A549 (cell line): ENCODE data around the gene RGS4. TPM values are rescaled to one million over a fixed set of nuclear protein-coding genes. Genes with fewer than 3 reads are reported as not detected.
"Not testable (repeated sequence)": the region's sequence is repeated elsewhere in the genome, so short reads cannot be mapped to it uniquely, and the experiment has no call there.

Source experiments
- ATAC-seq, 2 experiments: fragments of 200-7000 bp in 1 of 2; fragments of >200 bp in 1 of 2; cut with Nextera tagmentation in 1 of 2; cut with Tn5 transposase in 1 of 2; 3 replicates each; pipeline versions ENCODE4 v1.8.0 to v1.9.1; 2018 to 2020; ENCODE audit warnings: mild to moderate bottlenecking in 1 of 2, moderate library complexity in 1 of 2
- CTCF ChIA-PET: fragments of 300-600 bp; sonication (Branson Sonifier 250); formaldehyde crosslinking; extraction: SDS; loops from one replicate; lab custom pipeline; 2021; ENCODE audit warnings: antibody characterized with exemption, inconsistent platforms; lab: Yijun Ruan, JAX
- POLR2A ChIA-PET: fragments of 350-600 bp; formaldehyde crosslinking; extraction: SDS; loops from one replicate; lab custom pipeline; 2021; ENCODE audit warnings: antibody characterized with exemption, inconsistent platforms; lab: Yijun Ruan, JAX
- DNase-seq, 2 experiments: peaks; one replicate each; pipeline versions ENCODE4 v3.0.0 to v3.0.0-alpha.2; 2011 to 2016; ENCODE audit warnings: low read depth in 1 of 2, low spot score in 1 of 2
- FAIRE-seq: peaks from 2 replicates; lab custom pipeline; 2011; peaks lifted over from hg19 to GRCh38; lab: Jason Lieb, UNC
- H3K27ac ChIP-seq, 2 experiments: fragments of >200 bp; sonication (Bioruptor Twin); formaldehyde crosslinking; 3 replicates each; pipeline ENCODE4 v1.5.1; 2016 to 2017
- H3K4me1 ChIP-seq: fragments of >200 bp; sonication (Bioruptor Twin); formaldehyde crosslinking; 3 replicates; pipeline ENCODE4 v1.6.1; 2016
- H3K4me2 ChIP-seq: fragments of >200 bp; sonication (Bioruptor Twin); formaldehyde crosslinking; 3 replicates; pipeline ENCODE4 v1.6.1; 2016
- H3K4me3 ChIP-seq: fragments of >200 bp; sonication (Bioruptor Twin); formaldehyde crosslinking; 3 replicates; pipeline ENCODE4 v1.5.1; 2016
- H3K9me3 ChIP-seq: fragments of >200 bp; sonication (Bioruptor Twin); formaldehyde crosslinking; 3 replicates; pipeline ENCODE4 v1.6.1; 2016
- ATOH8 ChIP-seq: fragments of 250-450 bp; sonication (Bioruptor Pico); IDR thresholded peaks from 2 replicates; pipeline ENCODE4 v1.5.0; 2020; ENCODE audit warnings: low read depth, mild to moderate bottlenecking, moderate library complexity
- BHLHE40 ChIP-seq: IDR thresholded peaks from 2 replicates; pipeline ENCODE4 v1.6.1; 2012; ENCODE audit warnings: low read depth, low read length, inconsistent platforms
- CBX8 ChIP-seq: fragments of 200-600 bp; sonication (generic); IDR thresholded peaks from 2 replicates; pipeline ENCODE4 v1.6.1; 2016
- CEBPB ChIP-seq, 2 experiments: fragments of >200 bp in 1 of 2; sonication (Bioruptor Twin) in 1 of 2; formaldehyde crosslinking in 1 of 2; IDR thresholded peaks; 2 replicates each; pipeline ENCODE4 v1.6.1; 2012 to 2016
- EHF ChIP-seq: fragments of 250-450 bp; sonication (Bioruptor Pico); IDR thresholded peaks from 2 replicates; pipeline ENCODE4 v1.5.0; 2020; ENCODE audit warnings: mild to moderate bottlenecking
- EP300 ChIP-seq, 2 experiments: fragments of >200 bp; sonication (Bioruptor Twin); formaldehyde crosslinking; IDR thresholded peaks; 2 replicates in 1 of 2; 3 replicates in 1 of 2; pipeline ENCODE4 v1.6.1; 2016 to 2017
- FOSB ChIP-seq: fragments of 250-450 bp; sonication (Bioruptor Pico); IDR thresholded peaks from 2 replicates; pipeline ENCODE4 v1.5.0; 2020; ENCODE audit warnings: mild to moderate bottlenecking, moderate library complexity
- FOXS1 ChIP-seq: fragments of 250-450 bp; sonication (Bioruptor Pico); IDR thresholded peaks from 2 replicates; pipeline ENCODE4 v1.5.0; 2020; ENCODE audit warnings: mild to moderate bottlenecking, moderate library complexity
- HES2 ChIP-seq: fragments of >200 bp; sonication (Bioruptor Twin); formaldehyde crosslinking; IDR thresholded peaks from 2 replicates; pipeline ENCODE4 v1.6.1; 2016
- HEYL ChIP-seq: fragments of 250-450 bp; sonication (Bioruptor Pico); IDR thresholded peaks from 2 replicates; pipeline ENCODE4 v1.8.0; 2021; ENCODE audit warnings: mild to moderate bottlenecking, moderate library complexity
- KDM5A ChIP-seq: fragments of 200-600 bp; sonication (generic); IDR thresholded peaks from 2 replicates; pipeline ENCODE4 v1.6.1; 2016; ENCODE audit warnings: antibody characterized with exemption, mild to moderate bottlenecking
- NR3C1 ChIP-seq: fragments of >200 bp; sonication (Bioruptor Twin); formaldehyde crosslinking; IDR thresholded peaks from 3 replicates; pipeline ENCODE4 v1.6.1; 2017
- RNF2 ChIP-seq: fragments of 200-600 bp; sonication (generic); IDR thresholded peaks from 2 replicates; pipeline ENCODE4 v1.6.1; 2016; ENCODE audit warnings: low read depth, mild to moderate bottlenecking, antibody characterized with exemption, moderate library complexity, borderline replicate concordance
- TFCP2L1 ChIP-seq: fragments of 250-450 bp; sonication (Bioruptor Pico); IDR thresholded peaks from 2 replicates; pipeline ENCODE4 v1.5.0; 2021; ENCODE audit warnings: mild to moderate bottlenecking
- WGBS: methylation state at CpG from one replicate; pipeline ENCODE4 v1.1.6; 2017; ENCODE audit errors: missing lambda C conversion rate; 5-methylcytosine and 5-hydroxymethylcytosine counted together
- polyA plus RNA-seq, 4 experiments: library from polyadenylated mRNA; depleted of rRNA in 3 of 4; stranded (reverse); fragments of >200 nt; fragmentation: RNase III in 1 of 4; extraction: RNeasy Plus Mini Kit Qiagen cat#74134 plus additional on column Dnase treatment in 1 of 4; gene quantifications; 2 replicates in 3 of 4; 3 replicates in 1 of 4; pipeline ENCODE4 v1.2.3, GENCODE V29; 2011 to 2017
- TF ChIP-seq, protein P1 (sequence below): IDR thresholded peaks from 2 replicates; pipeline ENCODE4 v1.6.1; 2012
- TF ChIP-seq, protein P2 (sequence below): fragments of 150-350 bp; IDR thresholded peaks from 2 replicates; pipeline ENCODE4 v1.6.1; 2014; ENCODE audit warnings: low read depth, mild to moderate bottlenecking, low read length

Gene RGS4
- polyA plus RNA-seq, 2 of the 4 experiments (the other 2 are of a cell fraction) = 0.05 TPM; not detected in 1

- ChIA-PET POLR2A (no interaction called here), CTCF (no interaction called here)
- no peak for ATAC-seq
- no peak for TF ChIP-seq HEYL (CRISPR knock-in tag)
- no peak for TF ChIP-seq RNF2
- TF ChIP-seq, protein P1, sequence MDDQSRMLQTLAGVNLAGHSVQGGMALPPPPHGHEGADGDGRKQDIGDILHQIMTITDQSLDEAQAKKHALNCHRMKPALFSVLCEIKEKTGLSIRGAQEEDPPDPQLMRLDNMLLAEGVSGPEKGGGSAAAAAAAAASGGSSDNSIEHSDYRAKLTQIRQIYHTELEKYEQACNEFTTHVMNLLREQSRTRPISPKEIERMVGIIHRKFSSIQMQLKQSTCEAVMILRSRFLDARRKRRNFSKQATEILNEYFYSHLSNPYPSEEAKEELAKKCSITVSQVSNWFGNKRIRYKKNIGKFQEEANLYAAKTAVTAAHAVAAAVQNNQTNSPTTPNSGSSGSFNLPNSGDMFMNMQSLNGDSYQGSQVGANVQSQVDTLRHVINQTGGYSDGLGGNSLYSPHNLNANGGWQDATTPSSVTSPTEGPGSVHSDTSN = no peak
- TF ChIP-seq HES2 = no peak
- no peak for TF ChIP-seq EHF
- no peak for TF ChIP-seq BHLHE40
- no peak for TF ChIP-seq NR3C1
- TF ChIP-seq FOSB (CRISPR knock-in tag) = no peak
- TF ChIP-seq ATOH8 (CRISPR knock-in tag) = no peak
- no peak for TF ChIP-seq EP300 (IDR thresholded peaks at IDR 0.05)
- TF ChIP-seq TFCP2L1 (CRISPR knock-in tag) = no peak
- Histone ChIP-seq H3K27ac (no peak overlapping the region), H3K9me3 (no peaks in the 10 kb centered on the region), H3K4me2 (no peak overlapping the region), H3K4me3 (no peak overlapping the region), H3K4me1 (no peaks in the 10 kb centered on the region)
- WGBS = 15% methylated on average over 4 of the region's 4 CpGs
- no peak for FAIRE-seq
- no peak for DNase-seq
These were observed 16.1 kb downstream of the RGS4 start for GRCh38 chr1:163085041-163085903.

DNA sequence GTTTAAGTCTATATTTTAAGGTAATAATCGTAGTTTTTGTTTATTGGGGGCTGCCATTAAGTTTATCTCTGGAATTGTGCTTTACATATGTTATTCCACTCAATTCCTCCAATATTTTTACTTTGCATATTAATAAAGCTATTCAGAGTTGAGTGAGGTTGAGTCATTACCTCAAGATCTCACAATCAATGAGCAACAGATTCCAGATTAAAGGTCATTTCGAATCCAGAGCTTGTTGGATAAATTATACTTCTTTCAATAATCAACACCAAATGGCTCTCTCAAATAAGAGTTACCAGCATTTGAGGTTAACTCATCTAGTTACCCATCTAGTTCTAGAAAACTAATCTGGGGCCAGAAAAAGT, 16.7 kb downstream of the RGS4 start:
- H3K4me1 ChIP-seq = no peaks in the 10 kb centered on the region
- no peak overlapping the region for H3K27ac ChIP-seq
- no peaks in the 10 kb centered on the region for H3K9me3 ChIP-seq
- FAIRE-seq (no peak), DNase-seq (no peak), ATAC-seq (no peak)
- no peak overlapping the region for H3K4me3 ChIP-seq
- WGBS = 2% methylated on average over 2 of the region's 2 CpGs
- TF ChIP-seq CBX8 (no peak), KDM5A (no peak), ATOH8 (CRISPR knock-in tag) (no peak), FOXS1 (CRISPR knock-in tag) (no peak), NR3C1 (no peak), CEBPB (IDR thresholded peaks at IDR 0.05) (no peak), EHF (no peak)
- TF ChIP-seq, protein P2, sequence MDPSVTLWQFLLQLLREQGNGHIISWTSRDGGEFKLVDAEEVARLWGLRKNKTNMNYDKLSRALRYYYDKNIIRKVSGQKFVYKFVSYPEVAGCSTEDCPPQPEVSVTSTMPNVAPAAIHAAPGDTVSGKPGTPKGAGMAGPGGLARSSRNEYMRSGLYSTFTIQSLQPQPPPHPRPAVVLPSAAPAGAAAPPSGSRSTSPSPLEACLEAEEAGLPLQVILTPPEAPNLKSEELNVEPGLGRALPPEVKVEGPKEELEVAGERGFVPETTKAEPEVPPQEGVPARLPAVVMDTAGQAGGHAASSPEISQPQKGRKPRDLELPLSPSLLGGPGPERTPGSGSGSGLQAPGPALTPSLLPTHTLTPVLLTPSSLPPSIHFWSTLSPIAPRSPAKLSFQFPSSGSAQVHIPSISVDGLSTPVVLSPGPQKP = no peak
- ChIA-PET POLR2A (no interaction called here), CTCF (no interaction called here)
- H3K4me2 ChIP-seq = no peak overlapping the region

DNA sequence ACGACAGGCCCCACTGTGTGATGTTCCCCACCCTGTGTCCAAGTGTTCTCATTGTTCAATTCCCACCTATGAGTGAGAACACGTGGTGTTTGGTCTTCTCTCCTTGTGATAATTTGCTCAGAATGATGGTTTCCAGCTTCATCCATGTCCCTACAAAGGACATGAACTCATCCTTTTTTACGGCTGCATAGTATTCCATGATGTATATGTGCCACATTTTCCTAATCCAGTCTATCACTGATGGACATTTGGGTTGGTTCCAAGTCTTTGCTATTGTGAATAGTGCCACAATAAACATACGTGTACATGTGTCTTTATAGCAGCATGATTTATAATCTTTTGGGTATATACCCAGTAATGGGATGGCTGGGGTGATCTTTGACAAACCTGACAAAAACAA, 20.0 kb downstream of the RGS4 start:
- DNase-seq, H3K27ac ChIP-seq, H3K4me3 ChIP-seq, FAIRE-seq, POLR2A ChIA-PET, CTCF ChIA-PET, H3K4me2 ChIP-seq, H3K9me3 ChIP-seq, ATAC-seq, H3K4me1 ChIP-seq: not testable (repeated sequence)
- WGBS = 12% methylated on average over 4 of the region's 4 CpGs
